Measurements from ENCODE around the gene AGER. TPM values are rescaled to one million over a fixed set of nuclear protein-coding genes. Genes with fewer than 3 reads are reported as not detected.
"Not testable (repeated sequence)": the region's sequence is repeated elsewhere in the genome, so short reads cannot be mapped to it uniquely, and the experiment has no call there.

AGER gene
- polyA plus RNA-seq, 1 donor, result 6.7 TPM

GRCh38 chr6:32186151-32186840, 2.2 kb upstream of the AGER start:
- DNase-seq, result not testable (repeated sequence)

- DNase-seq, result peak; percentile 61
Measured at GRCh38 chr6:32185681-32186131, 1.7 kb upstream of the AGER start.

GRCh38 chr6:32183483-32184083, 470 bp downstream of the AGER start:
- DNase-seq, result no peak

GRCh38 chr6:32183030-32183429, 1.0 kb downstream of the AGER start:
- DNase-seq, result no peak

GRCh38 chr6:32182555-32182981, 1.5 kb downstream of the AGER start:
- DNase-seq, result no peak

- DNase-seq, result no peak
Measured at GRCh38 chr6:32181915-32182529, 2.0 kb downstream of the AGER start.

- DNase-seq, result no peak
Measured at GRCh38 chr6:32181148-32181702, 2.8 kb downstream of the AGER start.

- DNase-seq, result no peak
Measured at GRCh38 chr6:32179766-32180405, 4.2 kb downstream of the AGER start.

- DNase-seq, result no peak
Measured at GRCh38 chr6:32178547-32179440, 5.3 kb downstream of the AGER start.

- DNase-seq, result peak; percentile 99
Measured at GRCh38 chr6:32177788-32178546, 6.1 kb downstream of the AGER start, which contains the start of gene RNF5. Gene RNF5 (plus strand): TSS chr6:32178405. CDS start chr6:32178512, 107 bp downstream.

- no peak for DNase-seq
Measured at GRCh38 chr6:32177183-32177787, 6.8 kb downstream of the AGER start.

GRCh38 chr6:32176476-32177182, 7.4 kb downstream of the AGER start:
- DNase-seq, result no peak

GRCh38 chr6:32175711-32176475, 8.2 kb downstream of the AGER start, which contains the start of gene AGPAT1:
Gene AGPAT1 (minus strand): TSS chr6:32176084. CDS start chr6:32171496, 4,588 bp downstream.
- peak; percentile 98 for DNase-seq

- DNase-seq, result no peak
Measured at GRCh38 chr6:32175322-32175710, 8.7 kb downstream of the AGER start.

- no peak for DNase-seq
Measured at GRCh38 chr6:32174416-32174815, 9.6 kb downstream of the AGER start.

- no peak for DNase-seq
Measured at GRCh38 chr6:32173051-32173727, 10.9 kb downstream of the AGER start.

GRCh38 chr6:32171234-32171633, 12.8 kb downstream of the AGER start:
- no peak for DNase-seq

GRCh38 chr6:32170294-32170693, 13.8 kb downstream of the AGER start:
- DNase-seq, result no peak
